ENCODE measurements around the gene TRIM2. TPM values are rescaled to one million over a fixed set of nuclear protein-coding genes. Genes with fewer than 3 reads are reported as not detected.

The TRIM2 gene
- total RNA-seq, 1 experiment from 2014 or later = 49.6 TPM

- Mint-ChIP-seq H3K27ac (ENCODE audit: unreplicated experiment) (peak overlapping the region; percentile 83), H3K36me3 (ENCODE audit: insufficient read depth, unreplicated experiment) (peaks cover 21% of the 10 kb centered on the region), H3K9me3 (ENCODE audit: low read depth, unreplicated experiment) (no peaks in the 10 kb centered on the region), H3K4me1 (ENCODE audit: low read depth, unreplicated experiment) (peaks cover 9% of the 10 kb centered on the region), H3K27me3 (ENCODE audit: unreplicated experiment) (no peaks in the 10 kb centered on the region), H3K4me3 (ENCODE audit: low read depth, unreplicated experiment) (peak overlapping the region; percentile 94)
- CTCF ChIA-PET = interaction anchor here (0.6 to 2.0 kb wide), 2 partner anchors 107 to 695 kb away, joined by 3 to 6 read pairs; no protein-coding TSS in a partner anchor
- TF ChIP-seq CTCF (IDR thresholded peaks at IDR 0.05; ENCODE audit: unreplicated experiment) = no peak
- BruUV-seq (replicated peaks) = no TSS peak
- DNase-seq = peak; percentile 83
- intact Hi-C loops (cut with micrococcal nuclease; ENCODE audit: unreplicated experiment) = no loop called here
Observed at GRCh38 chr4:153249199-153250041, 45.2 kb downstream of the TRIM2 start.

DNA sequence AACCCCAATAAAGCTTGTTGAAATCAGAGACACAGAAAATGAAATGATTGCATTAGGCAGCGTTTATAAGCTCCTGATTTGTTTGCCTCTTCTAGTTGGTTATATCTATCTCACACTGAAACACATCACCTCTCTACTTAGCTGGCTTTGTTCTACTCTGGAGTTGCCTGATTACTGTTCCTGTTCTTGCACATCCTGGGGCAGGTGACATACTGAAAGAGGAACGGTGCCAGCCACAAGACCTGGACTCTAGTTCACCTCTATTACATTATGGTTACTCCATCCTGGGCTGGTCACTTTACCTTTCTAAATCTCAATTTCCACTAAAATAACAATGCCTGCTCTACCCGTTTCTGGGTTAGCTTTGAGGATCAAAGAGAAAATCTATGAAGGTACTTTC is 47.9 kb downstream of the TRIM2 start:
- no peak for DNase-seq

GRCh38 chr4:153255233-153255632 is 51.0 kb downstream of the TRIM2 start:
- Mint-ChIP-seq H3K9me3 (ENCODE audit: low read depth, unreplicated experiment) (no peaks in the 10 kb centered on the region), H3K4me1 (ENCODE audit: low read depth, unreplicated experiment) (no peaks in the 10 kb centered on the region), H3K27ac (ENCODE audit: unreplicated experiment) (no peak overlapping the region), H3K36me3 (ENCODE audit: insufficient read depth, unreplicated experiment) (no peaks in the 10 kb centered on the region), H3K27me3 (ENCODE audit: unreplicated experiment) (no peaks in the 10 kb centered on the region), H3K4me3 (ENCODE audit: low read depth, unreplicated experiment) (no peak overlapping the region)
- CTCF ChIA-PET = no interaction called here
- no TSS peak for BruUV-seq (replicated peaks)
- intact Hi-C loops (cut with micrococcal nuclease; ENCODE audit: unreplicated experiment) = no loop called here
- no peak for DNase-seq
- no peak for TF ChIP-seq CTCF (IDR thresholded peaks at IDR 0.05; ENCODE audit: unreplicated experiment)

More for the DNA sequence above, 47.9 kb downstream of the TRIM2 start:
- Mint-ChIP-seq H3K27ac (ENCODE audit: unreplicated experiment) (no peak overlapping the region), H3K36me3 (ENCODE audit: insufficient read depth, unreplicated experiment) (peaks cover 21% of the 10 kb centered on the region), H3K4me1 (ENCODE audit: low read depth, unreplicated experiment) (peaks cover 9% of the 10 kb centered on the region), H3K27me3 (ENCODE audit: unreplicated experiment) (no peaks in the 10 kb centered on the region), H3K4me3 (ENCODE audit: low read depth, unreplicated experiment) (no peak overlapping the region), H3K9me3 (ENCODE audit: low read depth, unreplicated experiment) (no peaks in the 10 kb centered on the region)
- intact Hi-C loops (cut with micrococcal nuclease; ENCODE audit: unreplicated experiment) = no loop called here
- CTCF ChIA-PET = no interaction called here
- no TSS peak for BruUV-seq (replicated peaks)
- TF ChIP-seq CTCF (IDR thresholded peaks at IDR 0.05; ENCODE audit: unreplicated experiment) = no peak

- Mint-ChIP-seq H3K9me3 (ENCODE audit: low read depth, unreplicated experiment) (no peaks in the 10 kb centered on the region), H3K27me3 (ENCODE audit: unreplicated experiment) (no peaks in the 10 kb centered on the region), H3K36me3 (ENCODE audit: insufficient read depth, unreplicated experiment) (no peaks in the 10 kb centered on the region), H3K4me1 (ENCODE audit: low read depth, unreplicated experiment) (no peaks in the 10 kb centered on the region), H3K4me3 (ENCODE audit: low read depth, unreplicated experiment) (no peak overlapping the region), H3K27ac (ENCODE audit: unreplicated experiment) (no peak overlapping the region)
- CTCF ChIA-PET = no interaction called here
- intact Hi-C loops (cut with micrococcal nuclease; ENCODE audit: unreplicated experiment) = no loop called here
- DNase-seq = no peak
- BruUV-seq (replicated peaks) = no TSS peak
- no peak for TF ChIP-seq CTCF (IDR thresholded peaks at IDR 0.05; ENCODE audit: unreplicated experiment)
Observed at GRCh38 chr4:153257151-153257620, 52.9 kb downstream of the TRIM2 start.
